ENCODE results near the gene VAMP7.

Gene VAMP7

GRCh38 chrX:155957843-155958242 is 76.7 kb downstream of the VAMP7 start:
- no peaks in the 10 kb centered on the region for H3K27me3 ChIP-seq (ENCODE audit: insufficient read depth, low read depth)
- H3K9ac ChIP-seq, result no peak overlapping the region
- no peak for TF ChIP-seq CTCF (conservative IDR thresholded peaks at IDR 0.05; ENCODE audit: low read depth, low read length)
- H3K4me2 ChIP-seq, result no peak overlapping the region
- no peak overlapping the region for H2AFZ ChIP-seq (ENCODE audit: low read depth)
- H3K27ac ChIP-seq, result no peak overlapping the region
- no peaks in the 10 kb centered on the region for H3K36me3 ChIP-seq (ENCODE audit: insufficient read depth)
- H3K4me3 ChIP-seq (IDR thresholded peaks at IDR 0.05; ENCODE audit: insufficient read depth, low read depth, low read length), result no peak overlapping the region
- no peaks in the 10 kb centered on the region for H4K20me1 ChIP-seq (ENCODE audit: insufficient read depth)
- no peaks in the 10 kb centered on the region for H3K79me2 ChIP-seq (ENCODE audit: insufficient read depth, low read depth)
- peaks cover 33% of the 10 kb centered on the region for H3K4me1 ChIP-seq (ENCODE audit: low read depth, poor library complexity, severe bottlenecking)

- H3K27me3 ChIP-seq (ENCODE audit: insufficient read depth, low read depth), result no peaks in the 10 kb centered on the region
- no peaks in the 10 kb centered on the region for H4K20me1 ChIP-seq (ENCODE audit: insufficient read depth)
- H3K4me3 ChIP-seq (IDR thresholded peaks at IDR 0.05; ENCODE audit: insufficient read depth, low read depth, low read length), result no peak overlapping the region
- no peak overlapping the region for H3K4me2 ChIP-seq
- H3K27ac ChIP-seq, result no peak overlapping the region
- peaks cover 21% of the 10 kb centered on the region for H3K4me1 ChIP-seq (ENCODE audit: low read depth, poor library complexity, severe bottlenecking)
- no peak overlapping the region for H2AFZ ChIP-seq (ENCODE audit: low read depth)
- no peaks in the 10 kb centered on the region for H3K36me3 ChIP-seq (ENCODE audit: insufficient read depth)
- no peak overlapping the region for H3K9ac ChIP-seq
- no peaks in the 10 kb centered on the region for H3K79me2 ChIP-seq (ENCODE audit: insufficient read depth, low read depth)
- TF ChIP-seq CTCF (conservative IDR thresholded peaks at IDR 0.05; ENCODE audit: low read depth, low read length), result no peak
Observed at GRCh38 chrX:155959018-155959587, 78.0 kb downstream of the VAMP7 start.

GRCh38 chrX:155962906-155963305 is 81.8 kb downstream of the VAMP7 start:
- no peak overlapping the region for H2AFZ ChIP-seq (ENCODE audit: low read depth)

GRCh38 chrX:155966876-155967275 is 85.7 kb downstream of the VAMP7 start:
- H3K4me3 ChIP-seq (IDR thresholded peaks at IDR 0.05; ENCODE audit: insufficient read depth, low read depth, low read length), result no peak overlapping the region
- TF ChIP-seq CTCF (conservative IDR thresholded peaks at IDR 0.05; ENCODE audit: low read depth, low read length), result no peak
- no peaks in the 10 kb centered on the region for H3K79me2 ChIP-seq (ENCODE audit: insufficient read depth, low read depth)
- H4K20me1 ChIP-seq (ENCODE audit: insufficient read depth), result no peaks in the 10 kb centered on the region
- H3K4me2 ChIP-seq, result no peak overlapping the region
- H3K9ac ChIP-seq, result no peak overlapping the region
- no peaks in the 10 kb centered on the region for H3K4me1 ChIP-seq (ENCODE audit: low read depth, poor library complexity, severe bottlenecking)
- H2AFZ ChIP-seq (ENCODE audit: low read depth), result no peak overlapping the region
- H3K27ac ChIP-seq, result no peak overlapping the region
- H3K36me3 ChIP-seq (ENCODE audit: insufficient read depth), result no peaks in the 10 kb centered on the region
- no peaks in the 10 kb centered on the region for H3K27me3 ChIP-seq (ENCODE audit: insufficient read depth, low read depth)

More at GRCh38 chrX:155962906-155963305, 81.8 kb downstream of the VAMP7 start:
- no peak overlapping the region for H3K9ac ChIP-seq
- no peak overlapping the region for H3K4me2 ChIP-seq
- H3K36me3 ChIP-seq (ENCODE audit: insufficient read depth), result no peaks in the 10 kb centered on the region
- no peaks in the 10 kb centered on the region for H3K79me2 ChIP-seq (ENCODE audit: insufficient read depth, low read depth)
- H3K27ac ChIP-seq, result no peak overlapping the region
- no peaks in the 10 kb centered on the region for H4K20me1 ChIP-seq (ENCODE audit: insufficient read depth)
- H3K27me3 ChIP-seq (ENCODE audit: insufficient read depth, low read depth), result no peaks in the 10 kb centered on the region
- no peaks in the 10 kb centered on the region for H3K4me1 ChIP-seq (ENCODE audit: low read depth, poor library complexity, severe bottlenecking)
- no peak overlapping the region for H3K4me3 ChIP-seq (IDR thresholded peaks at IDR 0.05; ENCODE audit: insufficient read depth, low read depth, low read length)
- no peak for TF ChIP-seq CTCF (conservative IDR thresholded peaks at IDR 0.05; ENCODE audit: low read depth, low read length)

Measured in KMS-11 (cell line).